ENCODE results near the gene NOS1AP.
"Not testable (repeated sequence)": the region's sequence is repeated elsewhere in the genome, so short reads cannot be mapped to it uniquely, and the experiment has no call there.

NOS1AP gene

DNA sequence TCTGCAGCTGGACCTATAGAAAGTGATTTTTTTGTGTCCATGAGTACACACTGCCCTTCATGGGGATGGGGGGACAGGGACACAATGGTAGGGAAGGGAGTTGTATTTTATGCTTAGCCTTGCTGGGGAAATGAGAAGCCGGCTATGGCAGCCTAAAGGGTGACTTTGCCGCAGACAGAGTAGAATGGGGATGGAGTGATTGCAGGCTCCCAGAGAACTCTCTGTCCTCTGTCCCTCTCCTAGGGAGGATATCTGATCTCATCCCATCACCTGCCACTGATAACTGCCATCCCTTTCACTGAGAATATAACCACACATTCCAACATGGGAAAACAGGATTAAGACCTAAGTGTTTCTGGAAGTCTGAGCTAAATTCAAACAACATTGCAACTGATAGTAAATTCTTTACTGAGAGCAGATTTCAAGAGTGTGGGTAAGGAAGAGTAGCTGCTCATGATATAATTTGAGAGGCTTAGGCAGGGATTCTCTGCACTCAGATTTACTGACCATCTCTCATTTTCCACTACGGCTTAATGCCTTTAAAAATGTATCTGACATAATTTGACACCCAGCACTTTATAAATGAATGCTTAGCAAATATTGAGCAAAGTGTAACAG lies 328.6 kb downstream of the NOS1AP start:
- no peak for DNase-seq

DNA sequence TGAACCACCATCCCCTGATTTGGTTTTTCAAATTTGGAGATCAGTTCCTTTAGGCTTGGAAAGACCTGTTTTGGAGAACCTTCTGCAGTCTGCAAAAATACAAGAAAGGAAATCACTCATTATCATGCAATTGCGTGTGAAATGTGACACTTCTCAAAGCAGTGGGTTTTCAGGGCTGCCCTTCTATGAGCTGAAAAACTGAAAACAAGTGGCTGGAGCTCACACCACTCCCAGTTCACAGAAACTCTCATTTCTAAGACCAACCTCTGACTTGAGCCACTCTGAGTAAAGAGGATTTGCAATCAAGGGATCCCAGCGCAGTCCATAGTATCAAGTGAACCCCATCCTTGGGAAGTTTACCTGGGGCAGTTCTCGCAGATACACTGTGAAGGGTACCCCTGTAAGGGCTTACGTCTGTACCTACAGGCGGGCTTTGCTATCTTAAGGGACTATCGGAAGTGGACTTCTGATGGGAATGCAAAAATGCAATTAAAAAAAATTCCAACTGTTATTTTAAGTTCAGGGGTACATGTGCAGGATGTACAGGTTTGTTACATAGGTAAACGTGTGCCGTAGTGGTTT lies 329.6 kb downstream of the NOS1AP start:
- DNase-seq: no peak

GRCh38 chr1:162400790-162401355 lies 331.4 kb downstream of the NOS1AP start:
- no peak for DNase-seq

GRCh38 chr1:162404550-162405160 lies 335.2 kb downstream of the NOS1AP start:
- no peak for DNase-seq

GRCh38 chr1:162405800-162406199 lies 336.3 kb downstream of the NOS1AP start:
- DNase-seq: no peak

DNA sequence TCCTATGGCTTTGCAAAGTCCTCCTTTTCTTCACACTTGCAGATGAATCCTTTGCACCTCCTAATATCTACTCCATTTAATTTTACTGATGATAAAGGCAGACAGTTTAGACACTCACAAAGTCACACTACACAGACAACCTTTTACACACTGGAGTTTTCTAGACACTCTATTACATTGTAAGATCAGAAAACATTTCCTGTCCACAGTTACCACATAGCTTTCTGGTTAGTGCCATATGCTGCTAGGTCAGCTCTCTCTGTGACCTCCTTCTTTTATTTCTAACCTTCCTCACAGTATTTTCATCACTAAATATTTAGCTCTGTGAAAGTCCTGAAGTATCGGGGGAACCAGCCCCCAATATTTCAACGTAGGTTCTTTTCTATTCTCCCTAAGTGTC lies 337.3 kb downstream of the NOS1AP start:
- no peak for DNase-seq

GRCh38 chr1:162407539-162407938 lies 338.0 kb downstream of the NOS1AP start:
- no peak for DNase-seq

DNA sequence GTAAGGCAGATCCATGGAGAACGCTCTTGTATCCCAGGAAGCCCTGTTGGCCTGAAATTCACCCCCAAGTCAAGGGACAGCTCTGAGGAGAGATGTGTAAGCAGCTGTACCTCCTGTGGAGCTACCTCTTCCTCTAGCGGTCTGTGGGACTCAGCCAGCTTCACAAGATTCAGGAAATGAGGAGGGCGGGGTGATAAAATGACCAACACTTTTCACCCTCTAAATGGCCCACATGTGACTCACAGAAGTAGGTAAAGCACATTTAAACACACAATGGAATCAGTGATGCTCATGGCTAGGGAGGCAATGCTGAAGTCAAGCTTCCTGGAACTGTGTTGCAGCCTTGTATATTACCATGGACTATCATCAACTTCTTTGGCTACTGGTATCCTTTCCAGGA lies 342.5 kb downstream of the NOS1AP start, which contains the start of gene SH2D1B:
SH2D1B (minus strand) TSS at position 135 of the 400 bp plus-strand sequence; CDS start at position 15, 120 bp downstream.
- DNase-seq: no peak

- no peak for DNase-seq
These were observed 346.7 kb downstream of the NOS1AP start for GRCh38 chr1:162416215-162416614.

- DNase-seq: no peak
These were observed 347.4 kb downstream of the NOS1AP start for GRCh38 chr1:162416909-162417308.

DNA sequence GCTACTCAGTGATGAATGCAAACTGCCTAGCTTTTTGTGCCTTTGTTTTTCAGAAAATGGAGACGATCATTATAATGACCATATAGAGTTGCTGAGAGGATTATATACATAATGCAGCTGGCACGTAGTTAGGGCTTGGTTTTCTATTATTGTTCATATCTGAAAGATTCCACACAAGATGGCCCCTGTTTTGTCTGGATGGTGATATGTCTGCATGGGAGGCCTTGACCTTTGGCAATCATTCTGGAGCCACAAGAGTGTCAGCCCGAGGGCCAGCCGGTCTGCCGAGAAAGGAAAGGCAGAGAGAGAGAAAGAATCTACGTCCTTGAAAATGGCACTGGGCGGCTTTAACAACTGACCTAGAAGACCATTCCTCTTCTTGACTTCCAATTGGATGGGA lies 348.2 kb downstream of the NOS1AP start:
- no peak for DNase-seq

GRCh38 chr1:162418584-162418983 lies 349.1 kb downstream of the NOS1AP start:
- not testable (repeated sequence) for DNase-seq

DNA sequence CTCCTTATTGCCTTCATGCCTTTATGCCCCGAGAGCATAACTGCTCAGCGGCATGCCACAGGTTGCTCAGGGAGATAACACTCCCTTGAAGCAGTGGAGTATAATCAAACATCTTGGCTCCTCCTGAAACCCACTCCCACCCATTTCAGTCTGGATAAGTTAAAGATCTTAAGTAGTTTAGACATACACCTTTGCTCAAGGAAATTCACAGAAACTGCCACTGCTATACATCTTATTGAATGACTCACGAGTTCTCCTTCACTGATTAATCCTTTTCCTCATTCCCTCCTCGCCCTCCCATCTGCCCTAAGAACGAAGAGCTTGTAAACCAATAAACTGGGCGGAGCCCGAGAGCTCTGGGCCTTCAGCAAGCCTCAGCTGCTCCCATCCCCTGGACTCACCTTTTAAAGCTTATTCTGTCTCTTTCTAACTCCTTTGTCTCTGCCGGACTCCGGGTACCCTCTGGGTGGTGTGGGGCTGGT lies 350.0 kb downstream of the NOS1AP start:
- not testable (repeated sequence) for DNase-seq
